ENCODE data around the gene BIRC6. TPM values are rescaled to one million over a fixed set of nuclear protein-coding genes. Genes with fewer than 3 reads are reported as not detected.

Gene BIRC6
- polyA plus RNA-seq, 1 donor (not counting 4 experiments of a cell fraction or from before 2014, with no cell fraction given), result 57.0 TPM

DNA sequence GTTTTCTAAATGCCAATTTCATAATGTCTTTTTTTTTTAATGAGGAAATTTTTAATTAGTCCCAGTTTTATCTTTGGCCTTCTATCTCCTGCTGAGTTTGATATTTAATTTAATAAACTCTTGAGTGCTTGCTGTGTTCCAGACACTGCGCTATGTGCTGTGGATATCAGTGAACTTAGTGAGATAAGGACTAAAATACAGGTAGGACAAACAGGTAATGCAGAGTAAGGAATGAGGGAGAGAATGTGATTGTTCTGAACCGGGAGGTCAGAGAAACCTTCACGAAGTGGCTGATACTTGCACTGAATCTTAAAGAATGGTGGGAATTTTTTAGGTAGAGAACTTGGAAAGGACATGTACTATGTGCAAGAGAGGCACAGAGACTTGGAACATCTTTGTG, 299.2 kb downstream of the BIRC6 start:
- FAIRE-seq, result no peak
- H4K20me1 ChIP-seq (ENCODE audit: control insufficient read depth, extremely low read depth, insufficient read depth, low read length), result no peaks in the 10 kb centered on the region
- no peaks in the 10 kb centered on the region for H3K27me3 ChIP-seq (ENCODE audit: control insufficient read depth, extremely low read depth, insufficient read depth, low read length)
- H3K9me1 ChIP-seq (ENCODE audit: control insufficient read depth, extremely low read depth, insufficient read depth, low read length), result no peaks in the 10 kb centered on the region
- no peaks in the 10 kb centered on the region for H3K4me1 ChIP-seq (ENCODE audit: control insufficient read depth, extremely low read depth, insufficient read depth, low read length)
- H3K4me2 ChIP-seq (ENCODE audit: control insufficient read depth, extremely low read depth, insufficient read depth, low read depth, low read length), result no peak overlapping the region
- no peak overlapping the region for H3K9ac ChIP-seq (ENCODE audit: control insufficient read depth, extremely low read depth, insufficient read depth, low read length)
- no peak overlapping the region for H2AFZ ChIP-seq (ENCODE audit: control insufficient read depth, low read length)
- dilution Hi-C loops (cut with MboI; ENCODE audit: extremely low pct_ligation_motif_present, low sequenced_read_pairs), result no loop called here
- H3K27ac ChIP-seq (ENCODE audit: control insufficient read depth, insufficient read depth, low read length), result no peak overlapping the region
- no peak overlapping the region for H3K4me3 ChIP-seq (ENCODE audit: control insufficient read depth in 2 of 3, extremely low read depth in 1 of 3, insufficient read depth in 2 of 3, low read depth in 1 of 3, low read length in 3 of 3)
- H3K9me3 ChIP-seq (ENCODE audit: control insufficient read depth, low read depth, low read length), result no peaks in the 10 kb centered on the region
- H3K36me3 ChIP-seq (ENCODE audit: control insufficient read depth in 2 of 2, extremely low read depth in 1 of 2, insufficient read depth in 2 of 2, low read length in 2 of 2), result peaks cover 1 to 4% of the 10 kb centered on the region in 2 experiments
- DNase-seq (ENCODE audit: low read depth, low spot score), result no peak
- TF ChIP-seq, protein P1, sequence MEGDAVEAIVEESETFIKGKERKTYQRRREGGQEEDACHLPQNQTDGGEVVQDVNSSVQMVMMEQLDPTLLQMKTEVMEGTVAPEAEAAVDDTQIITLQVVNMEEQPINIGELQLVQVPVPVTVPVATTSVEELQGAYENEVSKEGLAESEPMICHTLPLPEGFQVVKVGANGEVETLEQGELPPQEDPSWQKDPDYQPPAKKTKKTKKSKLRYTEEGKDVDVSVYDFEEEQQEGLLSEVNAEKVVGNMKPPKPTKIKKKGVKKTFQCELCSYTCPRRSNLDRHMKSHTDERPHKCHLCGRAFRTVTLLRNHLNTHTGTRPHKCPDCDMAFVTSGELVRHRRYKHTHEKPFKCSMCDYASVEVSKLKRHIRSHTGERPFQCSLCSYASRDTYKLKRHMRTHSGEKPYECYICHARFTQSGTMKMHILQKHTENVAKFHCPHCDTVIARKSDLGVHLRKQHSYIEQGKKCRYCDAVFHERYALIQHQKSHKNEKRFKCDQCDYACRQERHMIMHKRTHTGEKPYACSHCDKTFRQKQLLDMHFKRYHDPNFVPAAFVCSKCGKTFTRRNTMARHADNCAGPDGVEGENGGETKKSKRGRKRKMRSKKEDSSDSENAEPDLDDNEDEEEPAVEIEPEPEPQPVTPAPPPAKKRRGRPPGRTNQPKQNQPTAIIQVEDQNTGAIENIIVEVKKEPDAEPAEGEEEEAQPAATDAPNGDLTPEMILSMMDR (optimal IDR thresholded peaks at IDR 0.05 in 1 of 3, IDR thresholded peaks at IDR 0.05 in 1 of 3, conservative IDR thresholded peaks at IDR 0.05 in 1 of 3; ENCODE audit: extremely low read depth in 1 of 3, insufficient read depth in 2 of 3, low read length in 3 of 3), result no peak
- no peak for TF ChIP-seq EZH2 (IDR thresholded peaks at IDR 0.05; ENCODE audit: low read length)
- H3K79me2 ChIP-seq (ENCODE audit: control insufficient read depth, insufficient read depth, low read length), result no peaks in the 10 kb centered on the region

DNA sequence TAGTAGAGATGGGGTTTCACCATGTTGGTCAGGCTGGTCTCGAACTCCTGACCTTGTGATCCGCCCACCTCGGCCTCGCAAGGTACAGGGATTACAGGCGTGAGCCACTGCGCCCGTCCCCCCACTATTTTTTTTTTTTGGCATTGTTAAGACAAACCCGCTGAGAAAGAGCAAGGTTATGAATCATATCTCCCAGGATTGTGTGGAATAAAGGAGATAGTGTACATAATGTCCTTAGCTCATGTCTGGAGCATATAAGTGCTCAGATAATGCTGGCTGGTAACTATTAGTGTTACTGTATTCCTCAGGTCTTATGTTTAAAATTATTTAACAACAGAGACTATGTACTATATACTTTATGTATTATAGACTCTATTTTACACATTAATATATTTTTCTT, 307.0 kb downstream of the BIRC6 start:
- Histone ChIP-seq H3K9ac (ENCODE audit: control insufficient read depth, extremely low read depth, insufficient read depth, low read length) (no peak overlapping the region), H3K9me3 (ENCODE audit: control insufficient read depth, low read depth, low read length) (no peaks in the 10 kb centered on the region), H3K27me3 (ENCODE audit: control insufficient read depth, extremely low read depth, insufficient read depth, low read length) (no peaks in the 10 kb centered on the region), H3K79me2 (ENCODE audit: control insufficient read depth, insufficient read depth, low read length) (peaks cover 3% of the 10 kb centered on the region), H3K4me1 (ENCODE audit: control insufficient read depth, extremely low read depth, insufficient read depth, low read length) (no peaks in the 10 kb centered on the region), H3K9me1 (ENCODE audit: control insufficient read depth, extremely low read depth, insufficient read depth, low read length) (no peaks in the 10 kb centered on the region), H3K27ac (ENCODE audit: control insufficient read depth, insufficient read depth, low read length) (no peak overlapping the region), H3K4me2 (ENCODE audit: control insufficient read depth, extremely low read depth, insufficient read depth, low read depth, low read length) (no peak overlapping the region), H3K36me3 (ENCODE audit: control insufficient read depth in 2 of 2, extremely low read depth in 1 of 2, insufficient read depth in 2 of 2, low read length in 2 of 2) (no peaks in the 10 kb centered on the region), H4K20me1 (ENCODE audit: control insufficient read depth, extremely low read depth, insufficient read depth, low read length) (no peaks in the 10 kb centered on the region), H3K4me3 (ENCODE audit: control insufficient read depth in 2 of 3, extremely low read depth in 1 of 3, insufficient read depth in 2 of 3, low read depth in 1 of 3, low read length in 3 of 3) (no peak overlapping the region), H2AFZ (ENCODE audit: control insufficient read depth, low read length) (no peak overlapping the region)
- dilution Hi-C loops (cut with MboI; ENCODE audit: extremely low pct_ligation_motif_present, low sequenced_read_pairs), result no loop called here
- DNase-seq (ENCODE audit: low read depth, low spot score) (no peak), FAIRE-seq (no peak)
- TF ChIP-seq, protein P1 (optimal IDR thresholded peaks at IDR 0.05 in 1 of 3, IDR thresholded peaks at IDR 0.05 in 1 of 3, conservative IDR thresholded peaks at IDR 0.05 in 1 of 3; ENCODE audit: extremely low read depth in 1 of 3, insufficient read depth in 2 of 3, low read length in 3 of 3), result no peak
- TF ChIP-seq EZH2 (IDR thresholded peaks at IDR 0.05; ENCODE audit: low read length), result no peak
